A549 (cell line): ENCODE measurements around the gene TFCP2L1. TPM values are rescaled to one million over a fixed set of nuclear protein-coding genes. Genes with fewer than 3 reads are reported as not detected.

ENCODE experiments used
- ATAC-seq, 2 experiments: fragments of 200-7000 bp in 1 of 2; fragments of >200 bp in 1 of 2; cut with Nextera tagmentation in 1 of 2; cut with Tn5 transposase in 1 of 2; 3 replicates each; pipeline versions ENCODE4 v1.8.0 to v1.9.1; 2018 to 2020; ENCODE audit warnings: mild to moderate bottlenecking in 1 of 2, moderate library complexity in 1 of 2
- CTCF ChIA-PET: fragments of 300-600 bp; sonication (Branson Sonifier 250); formaldehyde crosslinking; extraction: SDS; loops from one replicate; lab custom pipeline; 2021; ENCODE audit warnings: antibody characterized with exemption, inconsistent platforms; lab: Yijun Ruan, JAX
- POLR2A ChIA-PET: fragments of 350-600 bp; formaldehyde crosslinking; extraction: SDS; loops from one replicate; lab custom pipeline; 2021; ENCODE audit warnings: antibody characterized with exemption, inconsistent platforms; lab: Yijun Ruan, JAX
- DNase-seq, 2 experiments: peaks; one replicate each; pipeline versions ENCODE4 v3.0.0 to v3.0.0-alpha.2; 2011 to 2016; ENCODE audit warnings: low read depth in 1 of 2, low spot score in 1 of 2
- FAIRE-seq: peaks from 2 replicates; lab custom pipeline; 2011; peaks lifted over from hg19 to GRCh38; lab: Jason Lieb, UNC
- H3K27ac ChIP-seq, 2 experiments: fragments of >200 bp; sonication (Bioruptor Twin); formaldehyde crosslinking; 3 replicates each; pipeline ENCODE4 v1.5.1; 2016 to 2017
- H3K4me1 ChIP-seq: fragments of >200 bp; sonication (Bioruptor Twin); formaldehyde crosslinking; 3 replicates; pipeline ENCODE4 v1.6.1; 2016
- H3K4me2 ChIP-seq: fragments of >200 bp; sonication (Bioruptor Twin); formaldehyde crosslinking; 3 replicates; pipeline ENCODE4 v1.6.1; 2016
- H3K4me3 ChIP-seq: fragments of >200 bp; sonication (Bioruptor Twin); formaldehyde crosslinking; 3 replicates; pipeline ENCODE4 v1.5.1; 2016
- H3K9me3 ChIP-seq: fragments of >200 bp; sonication (Bioruptor Twin); formaldehyde crosslinking; 3 replicates; pipeline ENCODE4 v1.6.1; 2016
- BCL3 ChIP-seq: fragments of >200 bp; sonication (Bioruptor Twin); formaldehyde crosslinking; IDR thresholded peaks from 3 replicates; pipeline ENCODE4 v1.6.1; 2016
- CEBPB ChIP-seq, 2 experiments: fragments of >200 bp in 1 of 2; sonication (Bioruptor Twin) in 1 of 2; formaldehyde crosslinking in 1 of 2; IDR thresholded peaks; 2 replicates each; pipeline ENCODE4 v1.6.1; 2012 to 2016
- CHD4 ChIP-seq: fragments of 200-600 bp; sonication (generic); IDR thresholded peaks from 2 replicates; pipeline ENCODE4 v1.6.1; 2016; ENCODE audit warnings: antibody characterized with exemption, mild to moderate bottlenecking, borderline replicate concordance
- CTCF ChIP-seq: fragments of >200 bp; sonication (Bioruptor Twin); formaldehyde crosslinking; IDR thresholded peaks from 3 replicates; pipeline ENCODE4 v1.5.1; 2016
- ELK1 ChIP-seq: fragments of 150-350 bp; IDR thresholded peaks from 2 replicates; pipeline ENCODE4 v1.6.1; 2014; ENCODE audit warnings: low read depth, mild to moderate bottlenecking, low read length
- FOSB ChIP-seq: fragments of 250-450 bp; sonication (Bioruptor Pico); IDR thresholded peaks from 2 replicates; pipeline ENCODE4 v1.5.0; 2020; ENCODE audit warnings: mild to moderate bottlenecking, moderate library complexity
- GATA3 ChIP-seq: IDR thresholded peaks from 2 replicates; pipeline ENCODE4 v1.6.1; 2012; ENCODE audit warnings: borderline replicate concordance
- HDAC2 ChIP-seq: fragments of 200-600 bp; sonication (generic); IDR thresholded peaks from 2 replicates; pipeline ENCODE4 v1.6.1; 2016
- HES2 ChIP-seq: fragments of >200 bp; sonication (Bioruptor Twin); formaldehyde crosslinking; IDR thresholded peaks from 2 replicates; pipeline ENCODE4 v1.6.1; 2016
- HOXA7 ChIP-seq: fragments of 250-450 bp; sonication (Bioruptor Pico); IDR thresholded peaks from 2 replicates; pipeline ENCODE4 v1.5.0; 2020; ENCODE audit warnings: mild to moderate bottlenecking, moderate library complexity
- HOXB13 ChIP-seq: fragments of 250-450 bp; sonication (Bioruptor Pico); IDR thresholded peaks from 2 replicates; pipeline ENCODE4 v1.5.0; 2020; ENCODE audit warnings: low read depth, mild to moderate bottlenecking, moderate library complexity
- HOXB5 ChIP-seq: fragments of 250-450 bp; sonication (Bioruptor Pico); IDR thresholded peaks from 2 replicates; pipeline ENCODE4 v1.5.0; 2020; ENCODE audit warnings: mild to moderate bottlenecking, moderate library complexity
- JUN ChIP-seq, 2 experiments: fragments of >200 bp; sonication (Bioruptor Twin); formaldehyde crosslinking; IDR thresholded peaks; 2 replicates in 1 of 2; 3 replicates in 1 of 2; pipeline ENCODE4 v1.6.1; 2016 to 2017
- KDM5A ChIP-seq: fragments of 200-600 bp; sonication (generic); IDR thresholded peaks from 2 replicates; pipeline ENCODE4 v1.6.1; 2016; ENCODE audit warnings: antibody characterized with exemption, mild to moderate bottlenecking
- MAZ ChIP-seq: fragments of 150-350 bp; IDR thresholded peaks from 2 replicates; pipeline ENCODE4 v1.6.1; 2014; ENCODE audit warnings: antibody characterized with exemption, low read depth, low read length, borderline replicate concordance
- MYC ChIP-seq: IDR thresholded peaks from 2 replicates; pipeline ENCODE4 v1.6.1; 2012; ENCODE audit warnings: mild to moderate bottlenecking, inconsistent platforms, low read length, improper control_type of control experiment, borderline replicate concordance
- NR3C1 ChIP-seq: fragments of >200 bp; sonication (Bioruptor Twin); formaldehyde crosslinking; IDR thresholded peaks from 3 replicates; pipeline ENCODE4 v1.6.1; 2017
- PHF8 ChIP-seq: fragments of 200-600 bp; sonication (generic); IDR thresholded peaks from 2 replicates; pipeline ENCODE4 v1.6.1; 2016; ENCODE audit warnings: low read depth, mild to moderate bottlenecking, antibody characterized with exemption, moderate library complexity, borderline replicate concordance
- POLR2AphosphoS2 ChIP-seq: conservative IDR thresholded peaks from 2 replicates; pipeline ENCODE4 v1.6.1; 2012; ENCODE audit warnings: low read length, improper control_type of control experiment, inconsistent platforms
- RAD21 ChIP-seq, 2 experiments: fragments of >200 bp in 1 of 2; sonication (Bioruptor Twin) in 1 of 2; formaldehyde crosslinking in 1 of 2; IDR thresholded peaks in 1 of 2; conservative IDR thresholded peaks in 1 of 2; 2 replicates in 1 of 2; 3 replicates in 1 of 2; pipeline ENCODE4 v1.6.1; 2012 to 2018; ENCODE audit warnings: inconsistent platforms in 1 of 2
- RARB ChIP-seq: fragments of 250-450 bp; sonication (Bioruptor Pico); IDR thresholded peaks from 2 replicates; pipeline ENCODE4 v1.8.0; 2021; ENCODE audit warnings: mild to moderate bottlenecking, moderate library complexity
- RFX5 ChIP-seq: fragments of 450-650 bp; IDR thresholded peaks from 2 replicates; pipeline ENCODE4 v1.7.1; 2014; ENCODE audit warnings: antibody characterized with exemption, mild to moderate bottlenecking, moderate library complexity
- RNF2 ChIP-seq: fragments of 200-600 bp; sonication (generic); IDR thresholded peaks from 2 replicates; pipeline ENCODE4 v1.6.1; 2016; ENCODE audit warnings: low read depth, mild to moderate bottlenecking, antibody characterized with exemption, moderate library complexity, borderline replicate concordance
- SMC3 ChIP-seq: fragments of >200 bp; sonication (Bioruptor Twin); formaldehyde crosslinking; IDR thresholded peaks from 3 replicates; pipeline ENCODE4 v1.6.1; 2018; ENCODE audit warnings: inconsistent platforms
- SREBF2 ChIP-seq: fragments of 450-650 bp; IDR thresholded peaks from 2 replicates; pipeline ENCODE4 v1.6.1; 2014; ENCODE audit warnings: mild to moderate bottlenecking, moderate library complexity
- TFCP2L1 ChIP-seq: fragments of 250-450 bp; sonication (Bioruptor Pico); IDR thresholded peaks from 2 replicates; pipeline ENCODE4 v1.5.0; 2021; ENCODE audit warnings: mild to moderate bottlenecking
- USF2 ChIP-seq: fragments of 450-650 bp; IDR thresholded peaks from 2 replicates; pipeline ENCODE4 v1.6.1; 2014; ENCODE audit warnings: antibody characterized with exemption
- ZC3H11A ChIP-seq: fragments of 450-650 bp; IDR thresholded peaks from 2 replicates; pipeline ENCODE4 v1.6.1; 2014; ENCODE audit warnings: antibody characterized with exemption, mild to moderate bottlenecking
- ZFP36 ChIP-seq: fragments of 450-650 bp; IDR thresholded peaks from 2 replicates; pipeline ENCODE4 v1.6.1; 2014; ENCODE audit warnings: borderline replicate concordance; ENCODE audit not compliant: partially characterized antibody
- ZNF302 ChIP-seq: fragments of 250-450 bp; sonication (Bioruptor Pico); IDR thresholded peaks from 2 replicates; pipeline ENCODE4 v1.9.0; 2021; ENCODE audit warnings: inconsistent platforms, mild to moderate bottlenecking, moderate library complexity
- WGBS: methylation state at CpG from one replicate; pipeline ENCODE4 v1.1.6; 2017; ENCODE audit errors: missing lambda C conversion rate; 5-methylcytosine and 5-hydroxymethylcytosine counted together
- polyA plus RNA-seq, 4 experiments: library from polyadenylated mRNA; depleted of rRNA in 3 of 4; stranded (reverse); fragments of >200 nt; fragmentation: RNase III in 1 of 4; extraction: RNeasy Plus Mini Kit Qiagen cat#74134 plus additional on column Dnase treatment in 1 of 4; gene quantifications; 2 replicates in 3 of 4; 3 replicates in 1 of 4; pipeline ENCODE4 v1.2.3, GENCODE V29; 2011 to 2017

TFCP2L1 gene
- polyA plus RNA-seq, 2 of the 4 experiments (the other 2 are of a cell fraction), result 1.3 to 3.1 TPM

GRCh38 chr2:121257480-121257840 is 27.5 kb downstream of the TFCP2L1 start:
- no peak for DNase-seq
- CTCF ChIA-PET, result interaction anchor here (2.1 kb wide), 1 partner anchor 162 kb away, joined by 5 read pairs; no protein-coding TSS in a partner anchor
- FAIRE-seq, result no peak
- H3K9me3 ChIP-seq, result no peaks in the 10 kb centered on the region
- POLR2A ChIA-PET, result no interaction called here
- no peak overlapping the region for H3K4me2 ChIP-seq
- no peak for ATAC-seq
- WGBS, result 95% methylated on average over 3 of the region's 3 CpGs
- no peak for TF ChIP-seq FOSB (CRISPR knock-in tag)
- no peak for TF ChIP-seq CHD4
- no peak for TF ChIP-seq RNF2
- TF ChIP-seq HOXA7 (CRISPR knock-in tag), result no peak
- TF ChIP-seq SMC3, result no peak
- TF ChIP-seq MAZ, result no peak
- no peak for TF ChIP-seq JUN (IDR thresholded peaks at IDR 0.05)
- no peak for TF ChIP-seq RAD21 (conservative IDR thresholded peaks at IDR 0.05 in 1 of 2, IDR thresholded peaks at IDR 0.05 in 1 of 2)
- TF ChIP-seq PHF8, result no peak
- TF ChIP-seq ZC3H11A, result no peak
- TF ChIP-seq GATA3, result no peak
- no peak for TF ChIP-seq ZFP36
- TF ChIP-seq CEBPB (IDR thresholded peaks at IDR 0.05), result no peak
- no peak for TF ChIP-seq TFCP2L1
- TF ChIP-seq HES2, result no peak
- TF ChIP-seq ZNF302 (CRISPR knock-in tag), result no peak
- no peak overlapping the region for H3K27ac ChIP-seq
- H3K4me3 ChIP-seq, result no peak overlapping the region
- H3K4me1 ChIP-seq, result no peaks in the 10 kb centered on the region

- DNase-seq, result no peak
- no peak overlapping the region for H3K4me3 ChIP-seq
- FAIRE-seq, result no peak
- H3K4me1 ChIP-seq, result no peaks in the 10 kb centered on the region
- no peak for ATAC-seq
- no peaks in the 10 kb centered on the region for H3K9me3 ChIP-seq
- H3K27ac ChIP-seq, result no peak overlapping the region
- TF ChIP-seq USF2 (no peak), KDM5A (no peak), RFX5 (no peak), CTCF (no peak), ELK1 (no peak), POLR2AphosphoS2 (no peak), SREBF2 (no peak), HDAC2 (no peak), MYC (no peak), JUN (IDR thresholded peaks at IDR 0.05) (no peak), NR3C1 (no peak), PHF8 (no peak), HOXA7 (CRISPR knock-in tag) (no peak), ZFP36 (no peak), CEBPB (IDR thresholded peaks at IDR 0.05) (no peak), HOXB5 (no peak), HOXB13 (CRISPR knock-in tag) (no peak), FOSB (CRISPR knock-in tag) (no peak), RARB (CRISPR knock-in tag) (no peak), BCL3 (no peak)
- ChIA-PET CTCF (interaction anchor here (2.1 kb wide), 1 partner anchor 162 kb away, joined by 5 read pairs; no protein-coding TSS in a partner anchor), POLR2A (no interaction called here)
- H3K4me2 ChIP-seq, result no peak overlapping the region
- WGBS, result 87% methylated on average over 10 of the region's 13 CpGs
Observed at GRCh38 chr2:121256720-121257479, 28.1 kb downstream of the TFCP2L1 start.
